ENCODE data around the gene OR2J1. TPM values are rescaled to one million over a fixed set of nuclear protein-coding genes. Genes with fewer than 3 reads are reported as not detected.
"Not testable (repeated sequence)": the region's sequence is repeated elsewhere in the genome, so short reads cannot be mapped to it uniquely, and the experiment has no call there.

The OR2J1 gene
- polyA plus RNA-seq, 2 of the 4 experiments (the other 2 are of a cell fraction), result not detected

- Histone ChIP-seq H3K4me1 (no peaks in the 10 kb centered on the region), H3K9me3 (no peaks in the 10 kb centered on the region), H3K4me3 (no peak within 1 kb of the TSS), H3K27ac (no peak within 1 kb of the TSS), H3K4me2 (no peak within 1 kb of the TSS)
- CTCF ChIA-PET, result no interaction called here
- POLR2A ChIA-PET, result no interaction called here
- DNase-seq (ENCODE audit: low read depth in 1 of 2, low spot score in 1 of 2) (no peak), FAIRE-seq (no peak), ATAC-seq (no peak)
- TF ChIP-seq PHF8 (IDR thresholded peaks at IDR 0.05; ENCODE audit: borderline replicate concordance, low read depth) (no peak), MAFK (IDR thresholded peaks at IDR 0.05; ENCODE audit: partially characterized antibody) (no peak), HDAC2 (IDR thresholded peaks at IDR 0.05) (no peak), CHD2 (IDR thresholded peaks at IDR 0.05; ENCODE audit: low read length, partially characterized antibody) (no peak), CHD4 (IDR thresholded peaks at IDR 0.05; ENCODE audit: borderline replicate concordance) (no peak), CTCF (IDR thresholded peaks at IDR 0.05) (no peak), TP53 (CRISPR knock-in tag; IDR thresholded peaks at IDR 0.05) (no peak), NPAS2 (CRISPR knock-in tag; IDR thresholded peaks at IDR 0.05; ENCODE audit: borderline replicate concordance) (no peak), FOXS1 (CRISPR knock-in tag; IDR thresholded peaks at IDR 0.05) (no peak), EHF (CRISPR knock-in tag; IDR thresholded peaks at IDR 0.05) (no peak)
- TF ChIP-seq, protein P1, sequence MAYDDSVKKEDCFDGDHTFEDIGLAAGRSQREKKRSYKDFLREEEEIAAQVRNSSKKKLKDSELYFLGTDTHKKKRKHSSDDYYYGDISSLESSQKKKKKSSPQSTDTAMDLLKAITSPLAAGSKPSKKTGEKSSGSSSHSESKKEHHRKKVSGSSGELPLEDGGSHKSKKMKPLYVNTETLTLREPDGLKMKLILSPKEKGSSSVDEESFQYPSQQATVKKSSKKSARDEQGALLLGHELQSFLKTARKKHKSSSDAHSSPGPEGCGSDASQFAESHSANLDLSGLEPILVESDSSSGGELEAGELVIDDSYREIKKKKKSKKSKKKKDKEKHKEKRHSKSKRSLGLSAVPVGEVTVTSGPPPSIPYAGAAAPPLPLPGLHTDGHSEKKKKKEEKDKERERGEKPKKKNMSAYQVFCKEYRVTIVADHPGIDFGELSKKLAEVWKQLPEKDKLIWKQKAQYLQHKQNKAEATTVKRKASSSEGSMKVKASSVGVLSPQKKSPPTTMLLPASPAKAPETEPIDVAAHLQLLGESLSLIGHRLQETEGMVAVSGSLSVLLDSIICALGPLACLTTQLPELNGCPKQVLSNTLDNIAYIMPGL (CRISPR knock-in tag; IDR thresholded peaks at IDR 0.05; ENCODE audit: borderline replicate concordance), result no peak
- TF ChIP-seq, protein P2, sequence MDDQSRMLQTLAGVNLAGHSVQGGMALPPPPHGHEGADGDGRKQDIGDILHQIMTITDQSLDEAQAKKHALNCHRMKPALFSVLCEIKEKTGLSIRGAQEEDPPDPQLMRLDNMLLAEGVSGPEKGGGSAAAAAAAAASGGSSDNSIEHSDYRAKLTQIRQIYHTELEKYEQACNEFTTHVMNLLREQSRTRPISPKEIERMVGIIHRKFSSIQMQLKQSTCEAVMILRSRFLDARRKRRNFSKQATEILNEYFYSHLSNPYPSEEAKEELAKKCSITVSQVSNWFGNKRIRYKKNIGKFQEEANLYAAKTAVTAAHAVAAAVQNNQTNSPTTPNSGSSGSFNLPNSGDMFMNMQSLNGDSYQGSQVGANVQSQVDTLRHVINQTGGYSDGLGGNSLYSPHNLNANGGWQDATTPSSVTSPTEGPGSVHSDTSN (IDR thresholded peaks at IDR 0.05), result no peak
- WGBS (ENCODE audit: missing lambda C conversion rate), result 0% methylated on average over 1 of the region's 1 CpG
Measured at GRCh38 chr6:29107758-29108157, 8.5 kb downstream of the OR2J1 start, which contains the start of gene OR2J3. Gene OR2J3 (plus strand): TSS chr6:29108058. CDS start chr6:29111891, 3,833 bp downstream.

DNA sequence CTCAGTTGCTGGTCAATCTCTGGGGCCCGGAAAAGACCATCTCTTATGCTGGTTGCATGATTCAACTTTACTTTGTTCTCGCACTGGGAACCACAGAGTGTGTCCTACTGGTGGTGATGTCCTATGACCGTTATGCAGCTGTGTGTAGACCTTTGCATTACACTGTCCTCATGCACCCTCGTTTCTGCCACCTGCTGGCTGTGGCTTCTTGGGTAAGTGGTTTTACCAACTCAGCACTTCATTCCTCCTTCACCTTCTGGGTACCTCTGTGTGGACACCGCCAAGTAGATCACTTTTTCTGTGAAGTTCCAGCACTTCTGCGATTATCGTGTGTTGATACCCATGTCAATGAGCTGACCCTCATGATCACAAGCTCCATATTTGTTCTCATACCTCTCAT is 12.8 kb downstream of the OR2J1 start:
- Histone ChIP-seq H3K4me1 (no peaks in the 10 kb centered on the region), H3K4me3 (no peak overlapping the region), H3K4me2 (no peak overlapping the region), H3K27ac (no peak overlapping the region), H3K9me3 (no peaks in the 10 kb centered on the region)
- 44% methylated on average over 4 of the region's 7 CpGs for WGBS (ENCODE audit: missing lambda C conversion rate)
- ATAC-seq (peak; percentile 54 to 71; a peak in 3 of 6 replicates), DNase-seq (ENCODE audit: low read depth in 1 of 2, low spot score in 1 of 2) (peak in 1 of 2 experiments; percentile 22), FAIRE-seq (no peak)
- CTCF ChIA-PET, result no interaction called here
- TF ChIP-seq MAFK (IDR thresholded peaks at IDR 0.05; ENCODE audit: partially characterized antibody) (peak; percentile 5), CHD2 (IDR thresholded peaks at IDR 0.05; ENCODE audit: low read length, partially characterized antibody) (no peak)
- POLR2A ChIA-PET, result no interaction called here

GRCh38 chr6:29114964-29115363 is 15.7 kb downstream of the OR2J1 start:
- POLR2A ChIA-PET; H3K27ac ChIP-seq; ATAC-seq; FAIRE-seq; H3K9me3 ChIP-seq; H3K4me3 ChIP-seq; H3K4me1 ChIP-seq; DNase-seq (ENCODE audit: low read depth in 1 of 2, low spot score in 1 of 2); CTCF ChIA-PET; H3K4me2 ChIP-seq: not testable (repeated sequence)
- 54% methylated on average over 1 of the region's 3 CpGs for WGBS (ENCODE audit: missing lambda C conversion rate)

- ATAC-seq (no peak), DNase-seq (ENCODE audit: low read depth in 1 of 2, low spot score in 1 of 2) (no peak), FAIRE-seq (no peak)
- Histone ChIP-seq H3K27ac (no peak overlapping the region), H3K4me2 (no peak overlapping the region), H3K4me3 (no peak overlapping the region), H3K4me1 (no peaks in the 10 kb centered on the region), H3K9me3 (no peaks in the 10 kb centered on the region)
- ChIA-PET POLR2A (no interaction called here), CTCF (no interaction called here)
- 0% methylated on average over 5 of the region's 15 CpGs for WGBS (ENCODE audit: missing lambda C conversion rate)
- no peak for TF ChIP-seq NPAS2 (CRISPR knock-in tag; IDR thresholded peaks at IDR 0.05; ENCODE audit: borderline replicate concordance)
- TF ChIP-seq EHF (CRISPR knock-in tag; IDR thresholded peaks at IDR 0.05), result no peak
- TF ChIP-seq RARB (CRISPR knock-in tag; IDR thresholded peaks at IDR 0.05), result no peak
- TF ChIP-seq POLR2A (IDR thresholded peaks at IDR 0.05; ENCODE audit: low read length), result no peak
- TF ChIP-seq CTCF (IDR thresholded peaks at IDR 0.05), result no peak
- TF ChIP-seq REST (IDR thresholded peaks at IDR 0.05), result no peak
- no peak for TF ChIP-seq ZFP36 (IDR thresholded peaks at IDR 0.05; ENCODE audit: borderline replicate concordance, partially characterized antibody)
- TF ChIP-seq EHMT2 (IDR thresholded peaks at IDR 0.05; ENCODE audit: low read depth), result no peak
- no peak for TF ChIP-seq HDAC2 (IDR thresholded peaks at IDR 0.05)
Measured at GRCh38 chr6:29129326-29130012, 30.2 kb downstream of the OR2J1 start.

Data from A549 (cell line).